GM10847 (cell line): ENCODE data around the gene MINDY1.

Experiments used
- POLR2A ChIP-seq: IDR thresholded peaks from 2 replicates; pipeline ENCODE4 v1.6.1; 2011; ENCODE audit not compliant: insufficient read length; ENCODE audit errors: extremely low read depth

MINDY1 gene

GRCh38 chr1:151032164-151032563, 25.5 kb upstream of the MINDY1 start:
- no peak for TF ChIP-seq POLR2A

GRCh38 chr1:151026460-151026859, 19.8 kb upstream of the MINDY1 start:
- TF ChIP-seq POLR2A: no peak

GRCh38 chr1:151024540-151025146, 17.9 kb upstream of the MINDY1 start:
- TF ChIP-seq POLR2A: no peak

GRCh38 chr1:151013518-151013917, 6.8 kb upstream of the MINDY1 start:
- no peak for TF ChIP-seq POLR2A

DNA sequence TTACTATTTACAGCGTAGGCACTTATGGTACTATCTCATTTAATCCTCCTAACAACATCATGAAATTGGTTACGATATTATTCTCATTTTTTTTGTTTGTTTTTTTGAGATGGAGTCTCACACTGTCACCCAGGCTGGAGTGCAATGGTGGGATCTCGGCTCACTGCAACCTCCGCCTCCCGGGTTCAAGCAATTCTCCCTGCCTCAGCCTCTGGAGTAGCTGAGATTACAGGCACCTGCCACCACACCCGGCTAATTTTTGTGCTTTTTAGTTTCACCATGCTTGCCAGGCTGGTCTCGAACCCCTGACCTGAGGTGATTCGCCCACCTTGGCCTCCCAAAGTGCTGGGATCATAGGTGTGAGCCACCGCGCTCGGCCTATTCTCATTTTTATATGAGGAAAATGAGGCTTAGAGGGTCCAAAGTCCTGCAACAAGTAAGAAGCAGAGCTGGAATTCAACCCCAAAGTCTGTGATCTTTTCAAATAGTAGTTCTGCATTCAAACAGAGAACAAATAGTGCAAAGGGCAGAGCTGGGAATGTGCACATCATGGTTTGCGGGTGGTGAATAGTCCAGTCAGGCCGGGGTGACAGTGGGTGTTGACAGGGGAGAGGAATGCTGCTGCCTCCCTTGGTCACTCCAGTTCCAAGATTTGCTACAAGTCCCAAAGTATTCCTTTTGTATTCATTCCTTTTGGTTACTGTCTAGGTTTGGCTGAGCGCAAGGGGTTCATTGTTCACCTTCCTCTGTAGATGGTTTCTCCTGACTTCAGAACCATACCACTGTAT, 6.2 kb upstream of the MINDY1 start:
- no peak for TF ChIP-seq POLR2A

- TF ChIP-seq POLR2A: no peak
Observed at GRCh38 chr1:151011154-151011850, 4.6 kb upstream of the MINDY1 start.

DNA sequence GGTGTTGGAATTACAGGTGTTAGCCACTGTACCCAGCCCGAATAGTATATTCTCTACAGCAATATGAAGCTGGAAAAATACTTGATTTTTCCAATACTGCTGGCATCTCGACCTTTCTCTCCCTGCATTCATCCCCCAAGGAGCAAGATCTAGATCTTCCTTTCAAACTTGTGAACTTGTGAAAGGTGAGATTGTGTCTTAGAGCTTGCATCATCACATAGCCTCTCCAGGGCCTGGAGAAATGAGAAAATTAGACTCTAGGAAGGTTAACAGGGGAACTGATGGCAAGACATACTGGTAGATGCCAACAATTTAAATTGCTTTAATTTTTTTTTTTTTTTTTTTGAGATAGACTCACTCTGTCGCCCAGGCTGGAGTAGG, 3.6 kb upstream of the MINDY1 start:
- no peak for TF ChIP-seq POLR2A

GRCh38 chr1:151009674-151010345, 3.1 kb upstream of the MINDY1 start:
- TF ChIP-seq POLR2A: no peak

DNA sequence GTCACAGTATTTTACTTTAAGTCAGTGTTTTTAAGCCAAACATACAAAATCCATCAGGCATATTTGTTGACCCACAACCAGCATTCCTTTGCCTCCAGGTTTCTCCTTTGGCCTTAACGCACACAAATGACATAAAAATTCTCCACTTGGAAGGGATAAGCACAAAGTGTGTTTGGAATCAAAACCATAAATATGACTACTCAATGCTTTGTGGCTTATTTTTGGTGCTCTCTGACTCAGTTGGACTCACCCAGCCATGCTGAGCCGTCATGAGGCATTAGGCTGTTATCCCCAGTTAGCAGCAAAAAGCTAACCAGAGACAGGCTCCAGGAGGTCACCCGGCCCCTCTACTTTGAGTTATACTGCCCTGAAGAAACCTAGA, 2.5 kb upstream of the MINDY1 start:
- no peak for TF ChIP-seq POLR2A

- TF ChIP-seq POLR2A: peak; percentile 31
Observed at GRCh38 chr1:151008244-151009205, 1.8 kb upstream of the MINDY1 start, which contains the start of gene PRUNE1. Gene PRUNE1 (plus strand): TSS chr1:151008449. CDS start chr1:151008633, 184 bp downstream.

- no peak for TF ChIP-seq POLR2A
Observed at GRCh38 chr1:151007853-151008243, 1.1 kb upstream of the MINDY1 start.

- no peak for TF ChIP-seq POLR2A
Observed at GRCh38 chr1:151005729-151006319, 878 bp downstream of the MINDY1 start.

DNA sequence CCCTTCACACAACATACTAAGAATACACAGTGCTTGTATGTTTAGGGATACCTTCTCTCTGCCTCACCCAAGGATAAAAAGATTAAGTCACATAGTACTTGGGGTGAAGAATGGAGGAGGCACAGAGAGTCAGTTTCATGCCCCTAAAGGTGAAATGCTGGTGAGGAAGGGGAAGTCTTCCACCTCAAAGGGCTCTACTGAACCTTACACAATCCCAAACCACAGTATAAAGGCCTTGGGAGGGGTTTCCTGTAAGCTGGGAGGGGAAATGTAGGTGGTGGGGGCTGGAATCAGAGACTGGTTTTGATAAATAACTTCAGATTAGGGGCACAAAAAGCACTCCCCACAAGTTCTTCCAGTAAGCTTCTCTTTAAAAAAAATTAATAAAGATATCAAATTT, 3.5 kb downstream of the MINDY1 start:
- TF ChIP-seq POLR2A: no peak

DNA sequence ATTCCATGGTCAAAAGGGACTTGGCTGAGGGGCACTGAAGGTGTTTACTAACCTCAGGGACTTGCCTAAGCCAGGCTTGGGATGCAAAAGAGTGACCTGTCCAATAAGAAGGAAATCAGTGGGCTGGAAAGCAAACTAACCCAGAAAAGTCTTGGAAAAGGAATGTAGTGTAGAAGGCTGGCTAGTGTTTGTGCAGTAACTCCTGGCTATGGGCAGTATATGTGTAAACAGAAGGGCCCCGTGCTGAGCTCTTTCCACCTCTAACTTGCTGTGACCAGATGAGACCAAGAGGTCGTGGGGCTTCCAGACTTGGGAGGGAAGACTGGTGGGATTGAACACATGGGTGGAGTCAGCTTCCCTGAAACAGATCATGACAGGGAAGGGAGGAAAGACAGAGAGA, 4.1 kb downstream of the MINDY1 start:
- TF ChIP-seq POLR2A: no peak
